Stomach (tissue), 4 donors: ENCODE data around the gene ARID4A.

Experiments used
- CTCF ChIP-seq, 7 experiments: fragments of 450-650 bp in 4 of 7; fragments of 200-600 bp in 3 of 7; sonication (generic) in 3 of 7; IDR thresholded peaks; one replicate each; pipeline ENCODE4 v1.5.1; 2016 to 2019; ENCODE audit warnings: antibody characterized with exemption in 7 of 7, control low read depth in 2 of 7, mild to moderate bottlenecking in 1 of 7
- EP300 ChIP-seq: sonication (generic); formaldehyde crosslinking; IDR thresholded peaks from one replicate; pipeline ENCODE4 v1.6.1; 2017; ENCODE audit warnings: antibody characterized with exemption

GRCh38 chr14:58398895-58399294 is 100.5 kb downstream of the ARID4A start:
- TF ChIP-seq CTCF (IDR thresholded peaks at IDR 0.05) = no peak
- TF ChIP-seq EP300 = no peak
